ENCODE data around the gene RBM24. TPM values are rescaled to one million over a fixed set of nuclear protein-coding genes. Genes with fewer than 3 reads are reported as not detected.

Gene RBM24
- total RNA-seq, 1 experiment from 2014 or later, result 0.24 TPM

GRCh38 chr6:17239260-17239659 is 41.9 kb upstream of the RBM24 start:
- H3K9me3 ChIP-seq (ENCODE audit: low read depth, low read length, poor library complexity, severe bottlenecking), result no peaks in the 10 kb centered on the region
- no peak for DNase-seq (ENCODE audit: low spot score)
- POLR2A ChIA-PET (ENCODE audit: low non-redundant PET), result no interaction called here
- CTCF ChIA-PET, result no interaction called here
- intact Hi-C loops (cut with micrococcal nuclease; ENCODE audit: unreplicated experiment), result no loop called here
- no TSS peak for BruUV-seq (replicated peaks)
- H3K4me1 ChIP-seq (ENCODE audit: insufficient read depth, low read length, poor library complexity, severe bottlenecking), result no peaks in the 10 kb centered on the region
- H3K36me3 ChIP-seq (ENCODE audit: insufficient read depth, low read length, poor library complexity, severe bottlenecking), result no peaks in the 10 kb centered on the region
- H3K4me3 ChIP-seq (ENCODE audit: low read depth, low read length, poor library complexity, severe bottlenecking), result no peak overlapping the region
- TF ChIP-seq EZH2 (IDR thresholded peaks at IDR 0.05; ENCODE audit: borderline replicate concordance, low read depth, low read length, poor library complexity, severe bottlenecking) (no peak), CTCF (conservative IDR thresholded peaks at IDR 0.05; ENCODE audit: low read depth, low read length) (no peak)
- H3K27ac ChIP-seq (ENCODE audit: low read depth, low read length, poor library complexity, severe bottlenecking), result no peak overlapping the region
- H3K27me3 ChIP-seq (replicated peaks; ENCODE audit: insufficient read depth, low read depth, low read length, poor library complexity), result peaks cover 4% of the 10 kb centered on the region

DNA sequence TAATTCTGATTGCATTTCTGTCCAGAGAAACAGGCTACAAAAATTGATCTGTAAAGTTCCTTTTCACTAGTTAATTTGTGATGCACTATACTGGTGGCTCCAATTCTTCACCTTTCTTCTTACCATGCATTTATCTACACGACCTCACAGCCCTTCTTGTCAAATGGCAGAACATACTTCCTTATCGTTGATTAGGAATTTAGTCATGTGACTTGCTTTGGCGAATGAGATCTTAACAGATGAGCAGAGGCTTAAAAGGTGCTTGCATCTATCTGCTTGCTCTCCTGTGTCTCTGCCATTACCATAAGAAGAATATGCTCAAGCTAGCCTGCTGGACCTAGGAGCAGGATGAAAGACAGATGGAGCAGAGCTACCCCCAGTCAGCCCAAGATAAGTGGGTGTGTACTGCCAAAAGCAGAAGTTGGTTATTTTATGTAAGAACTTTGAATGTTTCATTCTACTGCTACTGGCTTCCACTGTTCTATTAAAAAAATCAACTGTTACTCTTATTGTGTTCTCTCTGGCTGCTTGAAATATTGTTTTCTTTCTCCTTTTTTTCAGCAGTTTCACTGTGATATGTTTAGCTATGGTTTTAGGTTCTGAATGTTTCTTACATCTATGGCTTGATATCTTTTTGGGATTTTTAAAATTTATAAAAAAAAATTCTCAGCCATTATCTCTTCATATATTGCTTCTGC is 40.2 kb upstream of the RBM24 start:
- CTCF ChIA-PET, result no interaction called here
- TF ChIP-seq CTCF (conservative IDR thresholded peaks at IDR 0.05; ENCODE audit: low read depth, low read length), result no peak
- no peak for TF ChIP-seq EZH2 (IDR thresholded peaks at IDR 0.05; ENCODE audit: borderline replicate concordance, low read depth, low read length, poor library complexity, severe bottlenecking)
- BruUV-seq (replicated peaks), result no TSS peak
- H3K9me3 ChIP-seq (ENCODE audit: low read depth, low read length, poor library complexity, severe bottlenecking), result no peaks in the 10 kb centered on the region
- intact Hi-C loops (cut with micrococcal nuclease; ENCODE audit: unreplicated experiment), result no loop called here
- POLR2A ChIA-PET (ENCODE audit: low non-redundant PET), result no interaction called here
- no peaks in the 10 kb centered on the region for H3K36me3 ChIP-seq (ENCODE audit: insufficient read depth, low read length, poor library complexity, severe bottlenecking)
- H3K27ac ChIP-seq (ENCODE audit: low read depth, low read length, poor library complexity, severe bottlenecking), result no peak overlapping the region
- H3K4me3 ChIP-seq (ENCODE audit: low read depth, low read length, poor library complexity, severe bottlenecking), result no peak overlapping the region
- DNase-seq (ENCODE audit: low spot score), result no peak
- peaks cover 4% of the 10 kb centered on the region for H3K27me3 ChIP-seq (replicated peaks; ENCODE audit: insufficient read depth, low read depth, low read length, poor library complexity)
- H3K4me1 ChIP-seq (ENCODE audit: insufficient read depth, low read length, poor library complexity, severe bottlenecking), result no peaks in the 10 kb centered on the region

DNA sequence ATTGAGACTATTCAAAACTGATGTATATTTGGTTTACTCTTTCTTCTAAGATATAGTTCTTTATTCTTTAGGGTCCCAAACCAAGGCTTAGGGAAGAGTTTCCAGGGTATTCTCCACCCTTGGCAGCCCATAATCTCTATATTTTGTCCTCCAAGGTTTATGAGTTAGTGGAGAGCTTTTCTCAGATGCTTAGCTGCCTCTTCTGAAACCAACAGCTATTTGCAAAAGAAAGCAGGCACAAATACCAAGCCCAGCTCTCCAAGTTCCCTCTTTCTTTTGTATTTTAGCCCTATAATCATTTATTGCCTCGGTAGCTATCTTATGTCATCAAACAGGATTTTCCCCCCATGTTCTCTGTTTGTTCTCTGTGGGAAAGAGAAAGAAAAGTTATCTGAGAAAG is 39.1 kb upstream of the RBM24 start:
- H3K27ac ChIP-seq (ENCODE audit: low read depth, low read length, poor library complexity, severe bottlenecking), result no peak overlapping the region
- H3K36me3 ChIP-seq (ENCODE audit: insufficient read depth, low read length, poor library complexity, severe bottlenecking), result no peaks in the 10 kb centered on the region
- DNase-seq (ENCODE audit: low spot score), result no peak
- no peaks in the 10 kb centered on the region for H3K4me1 ChIP-seq (ENCODE audit: insufficient read depth, low read length, poor library complexity, severe bottlenecking)
- H3K4me3 ChIP-seq (ENCODE audit: low read depth, low read length, poor library complexity, severe bottlenecking), result no peak overlapping the region
- ChIA-PET POLR2A (ENCODE audit: low non-redundant PET) (no interaction called here), CTCF (no interaction called here)
- TF ChIP-seq CTCF (conservative IDR thresholded peaks at IDR 0.05; ENCODE audit: low read depth, low read length) (no peak), EZH2 (IDR thresholded peaks at IDR 0.05; ENCODE audit: borderline replicate concordance, low read depth, low read length, poor library complexity, severe bottlenecking) (no peak)
- no peaks in the 10 kb centered on the region for H3K9me3 ChIP-seq (ENCODE audit: low read depth, low read length, poor library complexity, severe bottlenecking)
- intact Hi-C loops (cut with micrococcal nuclease; ENCODE audit: unreplicated experiment), result no loop called here
- peaks cover 4% of the 10 kb centered on the region for H3K27me3 ChIP-seq (replicated peaks; ENCODE audit: insufficient read depth, low read depth, low read length, poor library complexity)
- no TSS peak for BruUV-seq (replicated peaks)

Measured in A673 (cell line).